ENCODE data around the gene ZBTB4. TPM values are rescaled to one million over a fixed set of nuclear protein-coding genes. Genes with fewer than 3 reads are reported as not detected.
A peak's percentile ranks its signal among the peaks of the same experiment; 100 is the strongest.

Gene ZBTB4
- total and polyA plus RNA-seq, 4 donors, result 20.0 to 81.9 (median 51.5) TPM

- peak; percentile 39 for ATAC-seq (ENCODE audit: low FRiP score)
- no peaks in the 10 kb centered on the region for H3K27me3 ChIP-seq (ENCODE audit: control insufficient read depth in 1 of 2, insufficient read depth in 2 of 2, low read length in 1 of 2)
- H3K36me3 ChIP-seq (ENCODE audit: control insufficient read depth in 1 of 2, insufficient read depth in 2 of 2, low read length in 1 of 2), result peaks cover 0 to 5% of the 10 kb centered on the region in 2 donors
- no peaks in the 10 kb centered on the region for H3K4me1 ChIP-seq (ENCODE audit: control insufficient read depth in 1 of 2, insufficient read depth in 2 of 2, low read length in 2 of 2)
- DNase-seq, result no peak
- no peak overlapping the region for H3K4me3 ChIP-seq (ENCODE audit: low read length in 2 of 2)
- 88 to 90% methylated on average over 42 to 44 of the region's 44 CpGs for WGBS, 2 donors
- H3K9me3 ChIP-seq (ENCODE audit: control insufficient read depth, low read length), result no peaks in the 10 kb centered on the region
- no peak overlapping the region for H3K27ac ChIP-seq (ENCODE audit: low read depth in 1 of 2, low read length in 2 of 2)
- intact Hi-C loops (cut with DNase I), result no loop called here
Observed at GRCh38 chr17:7462474-7463371, 16.7 kb downstream of the ZBTB4 start.

GRCh38 chr17:7460850-7461660 lies 18.4 kb downstream of the ZBTB4 start:
- H3K27ac ChIP-seq (ENCODE audit: low read depth in 1 of 2, low read length in 2 of 2), result no peak overlapping the region
- no peaks in the 10 kb centered on the region for H3K9me3 ChIP-seq (ENCODE audit: control insufficient read depth, low read length)
- intact Hi-C loops (cut with DNase I), result no loop called here
- peaks cover 0 to 5% of the 10 kb centered on the region in 2 donors for H3K36me3 ChIP-seq (ENCODE audit: control insufficient read depth in 1 of 2, insufficient read depth in 2 of 2, low read length in 1 of 2)
- H3K27me3 ChIP-seq (ENCODE audit: control insufficient read depth in 1 of 2, insufficient read depth in 2 of 2, low read length in 1 of 2), result no peaks in the 10 kb centered on the region
- H3K4me1 ChIP-seq (ENCODE audit: control insufficient read depth in 1 of 2, insufficient read depth in 2 of 2, low read length in 2 of 2), result no peaks in the 10 kb centered on the region
- DNase-seq, result no peak
- no peak overlapping the region for H3K4me3 ChIP-seq (ENCODE audit: low read length in 2 of 2)
- no peak for ATAC-seq (ENCODE audit: low FRiP score)
- 93% methylated on average over 7 of the region's 7 CpGs for WGBS, 2 donors

DNA sequence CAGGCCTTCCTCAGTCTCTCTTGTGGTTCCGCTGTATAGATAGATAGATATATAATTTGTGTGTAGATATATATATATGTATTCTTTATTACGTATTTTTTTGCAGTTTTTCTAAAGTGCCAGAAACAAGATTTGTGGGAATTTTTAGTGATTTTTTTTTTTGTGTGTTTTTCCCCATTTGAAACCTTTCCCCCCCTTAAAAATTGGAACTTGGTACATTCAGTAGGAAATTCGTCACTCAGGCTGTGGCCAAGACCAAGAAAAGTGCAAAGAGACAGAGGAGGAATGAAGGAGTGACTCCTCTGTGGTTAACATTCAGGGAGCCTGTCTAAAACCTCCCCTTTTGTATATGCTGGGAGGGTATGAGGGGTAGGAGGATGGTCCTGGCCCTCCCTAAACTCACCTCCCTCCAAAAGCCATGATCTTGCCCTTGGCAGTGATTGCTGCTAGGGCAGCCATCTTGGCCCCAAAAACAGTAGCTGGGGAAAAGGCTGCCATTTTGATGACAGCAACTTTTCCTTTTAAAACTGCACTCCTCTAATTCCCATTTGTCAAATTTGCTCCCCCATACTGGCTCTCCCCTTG lies 19.4 kb downstream of the ZBTB4 start:
- Histone ChIP-seq H3K27me3 (ENCODE audit: control insufficient read depth in 1 of 2, insufficient read depth in 2 of 2, low read length in 1 of 2) (no peaks in the 10 kb centered on the region), H3K9me3 (ENCODE audit: control insufficient read depth, low read length) (no peaks in the 10 kb centered on the region), H3K4me3 (ENCODE audit: low read length in 2 of 2) (no peak overlapping the region), H3K36me3 (ENCODE audit: control insufficient read depth in 1 of 2, insufficient read depth in 2 of 2, low read length in 1 of 2) (peaks cover 0 to 3% of the 10 kb centered on the region in 2 donors), H3K4me1 (ENCODE audit: control insufficient read depth in 1 of 2, insufficient read depth in 2 of 2, low read length in 2 of 2) (no peaks in the 10 kb centered on the region), H3K27ac (ENCODE audit: low read depth in 1 of 2, low read length in 2 of 2) (no peak overlapping the region)
- WGBS, 2 donors, result 61 to 65% methylated on average over 3 of the region's 3 CpGs
- intact Hi-C loops (cut with DNase I), result no loop called here
- ATAC-seq (ENCODE audit: low FRiP score), result no peak
- no peak for DNase-seq

- no peak for ATAC-seq (ENCODE audit: low FRiP score)
- Histone ChIP-seq H3K4me1 (ENCODE audit: control insufficient read depth in 1 of 2, insufficient read depth in 2 of 2, low read length in 2 of 2) (no peaks in the 10 kb centered on the region), H3K27ac (ENCODE audit: low read depth in 1 of 2, low read length in 2 of 2) (no peak overlapping the region), H3K27me3 (ENCODE audit: control insufficient read depth in 1 of 2, insufficient read depth in 2 of 2, low read length in 1 of 2) (no peaks in the 10 kb centered on the region), H3K4me3 (ENCODE audit: low read length in 2 of 2) (no peak overlapping the region), H3K9me3 (ENCODE audit: control insufficient read depth, low read length) (no peaks in the 10 kb centered on the region), H3K36me3 (ENCODE audit: control insufficient read depth in 1 of 2, insufficient read depth in 2 of 2, low read length in 1 of 2) (no peaks in the 10 kb centered on the region)
- DNase-seq, result no peak
- intact Hi-C loops (cut with DNase I), result no loop called here
- 91 to 93% methylated on average over 7 of the region's 7 CpGs for WGBS, 2 donors
Observed at GRCh38 chr17:7448461-7448860, 31.0 kb downstream of the ZBTB4 start.

DNA sequence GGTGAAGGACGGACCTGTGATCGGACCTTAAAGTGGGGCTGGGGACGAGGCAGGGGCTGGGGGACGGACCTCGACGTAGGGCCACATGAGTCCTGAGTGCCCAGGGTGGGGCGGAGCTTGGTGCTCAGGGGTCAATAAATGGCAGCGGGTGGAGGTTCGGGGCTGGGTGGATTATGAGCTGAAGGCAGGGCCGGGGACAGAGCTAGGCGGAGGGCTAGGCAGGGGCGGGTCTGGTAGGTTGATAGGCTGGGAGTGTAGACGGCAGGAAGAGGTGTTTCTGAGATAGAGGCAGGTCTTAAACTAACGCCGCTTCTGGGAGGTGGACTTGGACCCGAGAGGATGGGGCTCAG lies 33.8 kb downstream of the ZBTB4 start:
- Histone ChIP-seq H3K27ac (ENCODE audit: low read depth in 1 of 2, low read length in 2 of 2) (no peak overlapping the region), H3K4me3 (ENCODE audit: low read length in 2 of 2) (no peak overlapping the region), H3K27me3 (ENCODE audit: control insufficient read depth in 1 of 2, insufficient read depth in 2 of 2, low read length in 1 of 2) (no peaks in the 10 kb centered on the region), H3K4me1 (ENCODE audit: control insufficient read depth in 1 of 2, insufficient read depth in 2 of 2, low read length in 2 of 2) (no peaks in the 10 kb centered on the region), H3K36me3 (ENCODE audit: control insufficient read depth in 1 of 2, insufficient read depth in 2 of 2, low read length in 1 of 2) (no peaks in the 10 kb centered on the region), H3K9me3 (ENCODE audit: control insufficient read depth, low read length) (no peaks in the 10 kb centered on the region)
- ATAC-seq (ENCODE audit: low FRiP score), result peak; percentile 66
- 9 to 11% methylated on average over 16 of the region's 16 CpGs for WGBS, 2 donors
- intact Hi-C loops (cut with DNase I), result no loop called here
- no peak for DNase-seq

DNA sequence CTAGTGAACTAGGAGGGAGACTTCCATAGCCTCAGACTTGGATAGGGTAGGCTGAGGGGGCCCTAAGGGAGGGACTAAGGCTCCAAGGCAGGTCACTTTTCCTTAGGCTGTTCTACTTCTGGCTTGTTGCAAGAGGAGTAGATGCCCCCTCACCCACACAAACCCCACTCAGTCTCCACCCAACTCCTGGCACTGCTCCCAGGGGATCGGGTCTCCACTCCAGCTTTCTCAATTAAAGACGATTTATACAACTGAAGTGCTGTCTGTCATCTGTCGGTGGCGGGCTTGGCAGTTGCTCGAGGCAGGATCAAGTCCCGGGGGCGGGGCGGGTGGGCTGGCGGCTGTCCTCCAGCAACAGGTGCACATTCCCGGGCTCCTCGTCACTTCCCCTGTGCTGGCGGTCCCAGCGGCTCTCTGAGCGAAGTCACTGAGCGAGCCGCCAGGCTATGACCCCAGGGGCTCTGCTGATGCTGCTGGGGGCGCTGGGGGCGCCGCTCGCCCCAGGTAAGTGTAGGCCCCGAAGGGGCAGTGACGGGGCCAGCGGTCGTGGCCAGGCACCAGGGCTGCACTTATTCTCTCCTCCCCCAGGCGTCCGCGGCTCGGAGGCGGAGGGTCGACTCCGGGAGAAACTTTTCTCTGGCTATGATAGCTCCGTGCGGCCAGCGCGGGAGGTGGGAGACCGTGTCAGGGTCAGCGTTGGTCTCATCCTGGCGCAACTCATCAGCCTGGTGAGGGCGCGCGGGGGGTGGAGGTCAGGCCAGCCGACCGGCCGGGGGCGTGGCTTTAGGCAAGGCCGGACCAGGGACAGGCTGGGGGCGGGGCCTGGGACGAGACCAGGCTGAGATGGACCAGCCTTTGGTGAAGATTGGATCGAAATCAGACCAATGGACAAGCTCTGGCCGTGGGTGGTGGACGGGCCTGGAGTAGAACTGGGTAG lies 34.5 kb downstream of the ZBTB4 start, which contains the start of gene CHRNB1:
CHRNB1 (plus strand) TSS at position 380 of the 937 bp plus-strand sequence; CDS start at position 447, 67 bp downstream.
- ATAC-seq (ENCODE audit: low FRiP score) (peak; percentile 72), DNase-seq (peak; percentile 87 to 90)
- Histone ChIP-seq H3K9me3 (ENCODE audit: control insufficient read depth, low read length) (no peaks in the 10 kb centered on the region), H3K27ac (ENCODE audit: low read depth in 1 of 2, low read length in 2 of 2) (no peak within 1 kb of the TSS), H3K36me3 (ENCODE audit: control insufficient read depth in 1 of 2, insufficient read depth in 2 of 2, low read length in 1 of 2) (no peaks in the 10 kb centered on the region), H3K4me1 (ENCODE audit: control insufficient read depth in 1 of 2, insufficient read depth in 2 of 2, low read length in 2 of 2) (no peaks in the 10 kb centered on the region), H3K27me3 (ENCODE audit: control insufficient read depth in 1 of 2, insufficient read depth in 2 of 2, low read length in 1 of 2) (no peaks in the 10 kb centered on the region), H3K4me3 (ENCODE audit: low read length in 2 of 2) (peak within 1 kb of the TSS; percentile 4 to 23)
- WGBS, 2 donors, result 3 to 4% methylated on average over 44 to 51 of the region's 51 CpGs
- intact Hi-C loops (cut with DNase I), result no loop called here

- no peaks in the 10 kb centered on the region for H3K9me3 ChIP-seq (ENCODE audit: control insufficient read depth, low read length)
- H3K4me1 ChIP-seq (ENCODE audit: control insufficient read depth in 1 of 2, insufficient read depth in 2 of 2, low read length in 2 of 2), result no peaks in the 10 kb centered on the region
- WGBS, 2 donors, result 68 to 69% methylated on average over 7 of the region's 7 CpGs
- no peak overlapping the region for H3K27ac ChIP-seq (ENCODE audit: low read depth in 1 of 2, low read length in 2 of 2)
- H3K36me3 ChIP-seq (ENCODE audit: control insufficient read depth in 1 of 2, insufficient read depth in 2 of 2, low read length in 1 of 2), result no peaks in the 10 kb centered on the region
- DNase-seq (no peak), ATAC-seq (ENCODE audit: low FRiP score) (no peak)
- no peaks in the 10 kb centered on the region for H3K27me3 ChIP-seq (ENCODE audit: control insufficient read depth in 1 of 2, insufficient read depth in 2 of 2, low read length in 1 of 2)
- intact Hi-C loops (cut with DNase I), result no loop called here
- no peak overlapping the region for H3K4me3 ChIP-seq (ENCODE audit: low read length in 2 of 2)
Observed at GRCh38 chr17:7443499-7444485, 35.6 kb downstream of the ZBTB4 start.

Data from aorta (tissue), 5 donors.